GM23248 (cell line): ENCODE measurements around the gene MYBPH. TPM values are rescaled to one million over a fixed set of nuclear protein-coding genes. Genes with fewer than 3 reads are reported as not detected.

Experiments used
- DNase-seq: peaks from one replicate; pipeline ENCODE4 v3.0.0-alpha.2; 2015
- H2AFZ ChIP-seq: fragments of 200-600 bp; sonication (generic); 2 replicates; pipeline ENCODE4 v1.6.1; 2016; ENCODE audit warnings: antibody characterized with exemption
- H3F3A ChIP-seq: fragments of 200-600 bp; sonication (generic); 2 replicates; pipeline ENCODE4 v1.6.1; 2016; ENCODE audit warnings: mild to moderate bottlenecking, antibody characterized with exemption, mixed run types; ENCODE audit not compliant: insufficient read depth
- H3K27ac ChIP-seq: fragments of 200-600 bp; sonication (generic); 2 replicates; pipeline ENCODE4 v1.5.1; 2016; ENCODE audit warnings: mild to moderate bottlenecking
- H3K27me3 ChIP-seq: fragments of 200-600 bp; sonication (generic); replicated peaks from 2 replicates; pipeline ENCODE4 v1.6.1; 2016; ENCODE audit warnings: mild to moderate bottlenecking; ENCODE audit not compliant: insufficient read depth
- H3K36me3 ChIP-seq: fragments of 200-600 bp; sonication (generic); 2 replicates; pipeline ENCODE4 v1.6.1; 2016; ENCODE audit warnings: low read depth, mild to moderate bottlenecking
- H3K4me1 ChIP-seq: fragments of 200-600 bp; sonication (generic); 2 replicates; pipeline ENCODE4 v1.6.1; 2016; ENCODE audit warnings: mild to moderate bottlenecking; ENCODE audit not compliant: insufficient read depth
- H3K4me2 ChIP-seq: fragments of 200-600 bp; sonication (generic); one replicate; pipeline ENCODE4 v1.6.1; 2016; ENCODE audit warnings: mild to moderate bottlenecking; ENCODE audit not compliant: unreplicated experiment
- H3K4me3 ChIP-seq: fragments of 200-600 bp; sonication (generic); 2 replicates; pipeline ENCODE4 v1.5.1; 2016; ENCODE audit warnings: mild to moderate bottlenecking
- H3K79me2 ChIP-seq: fragments of 200-600 bp; sonication (generic); 2 replicates; pipeline ENCODE4 v1.6.1; 2016; ENCODE audit warnings: mild to moderate bottlenecking; ENCODE audit not compliant: insufficient read depth
- H3K9ac ChIP-seq: fragments of 200-600 bp; sonication (generic); 2 replicates; pipeline ENCODE4 v1.6.1; 2016; ENCODE audit warnings: mild to moderate bottlenecking
- H3K9me2 ChIP-seq: fragments of 200-600 bp; sonication (generic); 2 replicates; pipeline ENCODE4 v1.6.1; 2016; ENCODE audit warnings: mixed run types, mild to moderate bottlenecking, moderate library complexity; ENCODE audit not compliant: insufficient read depth
- H3K9me3 ChIP-seq: fragments of 200-600 bp; sonication (generic); one replicate; pipeline ENCODE4 v1.6.1; 2017; ENCODE audit warnings: low read depth
- H4K20me1 ChIP-seq: fragments of 200-600 bp; sonication (generic); 2 replicates; pipeline ENCODE4 v1.6.0; 2016; ENCODE audit not compliant: insufficient read depth
- EZH2 ChIP-seq: fragments of 200-600 bp; sonication (generic); IDR thresholded peaks from 2 replicates; pipeline ENCODE4 v1.6.1; 2018; ENCODE audit warnings: antibody characterized with exemption, mild to moderate bottlenecking; ENCODE audit not compliant: insufficient read depth, poor library complexity, severe bottlenecking
- EZH2phosphoT487 ChIP-seq: fragments of 200-600 bp; sonication (generic); IDR thresholded peaks from 2 replicates; pipeline ENCODE4 v1.6.1; 2018; ENCODE audit warnings: antibody characterized with exemption, moderate library complexity, mild to moderate bottlenecking, low read depth; ENCODE audit not compliant: insufficient read depth
- WGBS, 2 experiments: methylation state at CpG; one replicate each; pipeline ENCODE4 v1.1.6; 2015 to 2017; ENCODE audit warnings: low lambda C conversion rate in 2 of 2, low coverage in 1 of 2; ENCODE audit errors: missing lambda C conversion rate in 2 of 2; 5-methylcytosine and 5-hydroxymethylcytosine counted together
- in situ Hi-C: fragments of 300-500 bp; cut with MboI; formaldehyde crosslinking; loops from 2 replicates; pipeline ENCODE4 v1.15.0; 2020
- polyA plus RNA-seq: library from polyadenylated mRNA; unstranded; fragments of >200 nt; fragmentation: Nextera tagmentation; extraction: Ambion mirVana; gene quantifications from 2 replicates; pipeline ENCODE4 v1.2.1, GENCODE V29; 2016
- total RNA-seq: library from RNA; depleted of rRNA; stranded (reverse); fragments of >200 nt; shearing (Covaris generic); gene quantifications from 2 replicates; pipeline ENCODE4 v1.2.3, GENCODE V29; 2014

The MYBPH gene
- total and polyA plus RNA-seq, 2 experiments from 2014 or later = 0.11 to 0.34 TPM

DNA sequence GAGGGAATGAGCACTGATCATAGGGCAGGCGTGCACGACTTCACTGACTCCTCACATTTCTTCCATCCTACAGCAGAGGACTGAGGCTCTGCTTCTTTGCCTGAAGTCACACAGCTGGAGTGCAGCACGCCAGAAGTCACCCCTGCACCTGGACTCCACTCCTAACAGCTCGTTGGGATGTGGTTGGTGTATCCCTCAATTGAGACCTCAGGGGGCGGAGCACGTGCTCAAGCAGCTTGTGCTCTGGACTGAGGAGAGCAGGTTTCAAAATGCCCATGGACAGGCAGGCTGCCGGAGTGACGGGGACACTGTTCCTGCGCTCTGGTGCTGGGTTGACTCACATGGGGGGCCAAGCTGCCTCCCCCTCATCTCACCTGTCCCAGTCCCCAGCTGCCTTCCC, 39.9 kb upstream of the MYBPH start:
- no peaks in the 10 kb centered on the region for H3K9me3 ChIP-seq
- no peak overlapping the region for H3K9ac ChIP-seq
- no peak overlapping the region for H3K4me2 ChIP-seq
- 51 to 62% methylated on average over 9 of the region's 9 CpGs for WGBS, 2 experiments
- H4K20me1 ChIP-seq = no peaks in the 10 kb centered on the region
- no peak overlapping the region for H3K27ac ChIP-seq
- no peaks in the 10 kb centered on the region for H3F3A ChIP-seq
- no peak for DNase-seq
- in situ Hi-C loops = loop anchor here (10.0 kb wide), 1 partner anchor 101 kb away; no protein-coding TSS in a partner anchor
- no peak overlapping the region for H3K4me3 ChIP-seq
- no peaks in the 10 kb centered on the region for H3K79me2 ChIP-seq
- no peaks in the 10 kb centered on the region for H3K36me3 ChIP-seq
- H3K4me1 ChIP-seq = no peaks in the 10 kb centered on the region
- peaks cover 4% of the 10 kb centered on the region; the same call in 1 of the 2 replicates for H3K27me3 ChIP-seq
- H2AFZ ChIP-seq = no peak overlapping the region
- no peaks in the 10 kb centered on the region for H3K9me2 ChIP-seq
- TF ChIP-seq EZH2 (no peak), EZH2phosphoT487 (no peak)

DNA sequence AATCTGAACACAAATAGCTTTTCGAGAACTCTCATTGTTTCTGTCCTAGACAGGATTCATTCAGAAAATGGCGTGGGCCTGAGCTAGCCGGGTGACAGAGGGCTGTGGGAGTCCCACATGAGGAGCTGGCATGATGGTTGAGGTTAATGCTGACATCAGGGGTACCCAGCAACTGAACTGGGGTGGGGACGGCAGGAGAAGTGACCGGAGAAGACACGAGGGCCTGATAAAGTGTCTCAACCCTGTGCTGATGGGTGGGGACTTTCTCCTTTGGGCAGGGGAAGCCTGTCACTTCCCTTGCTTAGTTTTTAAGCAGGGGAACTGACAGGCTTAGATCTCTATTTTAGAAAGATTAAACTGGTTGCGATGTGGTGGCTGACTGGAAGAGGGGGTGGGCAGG, 39.2 kb upstream of the MYBPH start:
- Histone ChIP-seq H3K4me2 (no peak overlapping the region), H3K9me2 (no peaks in the 10 kb centered on the region), H3K36me3 (no peaks in the 10 kb centered on the region), H4K20me1 (no peaks in the 10 kb centered on the region), H3K27me3 (peaks cover 4% of the 10 kb centered on the region; the same call in 1 of the 2 replicates), H3K79me2 (no peaks in the 10 kb centered on the region), H3F3A (no peaks in the 10 kb centered on the region), H3K9me3 (no peaks in the 10 kb centered on the region), H3K27ac (no peak overlapping the region), H3K4me3 (no peak overlapping the region), H3K4me1 (no peaks in the 10 kb centered on the region), H2AFZ (no peak overlapping the region), H3K9ac (no peak overlapping the region)
- no peak for DNase-seq
- in situ Hi-C loops = loop anchor here (10.0 kb wide), 1 partner anchor 100 kb away; no protein-coding TSS in a partner anchor
- WGBS, 2 experiments = 75 to 83% methylated on average over 7 of the region's 7 CpGs
- no peak for TF ChIP-seq EZH2phosphoT487

- in situ Hi-C loops = loop anchor here (10.0 kb wide), 1 partner anchor 98 kb away; no protein-coding TSS in a partner anchor
- H3K9me3 ChIP-seq = no peaks in the 10 kb centered on the region
Measured at GRCh38 chr1:203213126-203213525, 37.5 kb upstream of the MYBPH start.

GRCh38 chr1:203211812-203212211, 36.2 kb upstream of the MYBPH start:
- Histone ChIP-seq H3K27me3 (no peaks in the 10 kb centered on the region), H2AFZ (no peak overlapping the region), H3K9me2 (no peaks in the 10 kb centered on the region), H3K9me3 (no peaks in the 10 kb centered on the region), H3K36me3 (no peaks in the 10 kb centered on the region), H3F3A (no peaks in the 10 kb centered on the region), H3K9ac (no peak overlapping the region), H3K4me1 (no peaks in the 10 kb centered on the region), H3K79me2 (no peaks in the 10 kb centered on the region), H3K4me3 (no peak overlapping the region), H3K27ac (no peak overlapping the region), H3K4me2 (no peak overlapping the region), H4K20me1 (no peaks in the 10 kb centered on the region)
- no peak for DNase-seq
- WGBS, 2 experiments = 83 to 91% methylated on average over 3 of the region's 3 CpGs
- TF ChIP-seq EZH2phosphoT487 = no peak
- in situ Hi-C loops = loop anchor here (10.0 kb wide), 1 partner anchor 97 kb away; no protein-coding TSS in a partner anchor

More at GRCh38 chr1:203213126-203213525, 37.5 kb upstream of the MYBPH start:
- TF ChIP-seq EZH2 = no peak
- TF ChIP-seq EZH2phosphoT487 = no peak
- Histone ChIP-seq H3K79me2 (no peaks in the 10 kb centered on the region), H3K36me3 (no peaks in the 10 kb centered on the region), H3K9ac (no peak overlapping the region), H3K27me3 (no peaks in the 10 kb centered on the region), H3K27ac (no peak overlapping the region), H3K4me2 (no peak overlapping the region), H3K9me2 (no peaks in the 10 kb centered on the region), H2AFZ (no peak overlapping the region), H4K20me1 (no peaks in the 10 kb centered on the region), H3K4me3 (no peak overlapping the region), H3K4me1 (no peaks in the 10 kb centered on the region), H3F3A (no peaks in the 10 kb centered on the region)
- 72 to 80% methylated on average over 6 of the region's 6 CpGs for WGBS, 2 experiments
- no peak for DNase-seq

- Histone ChIP-seq H3K27ac (no peak overlapping the region), H4K20me1 (no peaks in the 10 kb centered on the region), H3K27me3 (no peaks in the 10 kb centered on the region), H3K9me3 (no peaks in the 10 kb centered on the region), H3F3A (no peaks in the 10 kb centered on the region), H3K4me3 (no peak overlapping the region), H3K4me1 (no peaks in the 10 kb centered on the region), H3K79me2 (no peaks in the 10 kb centered on the region), H2AFZ (no peak overlapping the region), H3K9me2 (no peaks in the 10 kb centered on the region), H3K9ac (no peak overlapping the region), H3K4me2 (no peak overlapping the region), H3K36me3 (no peaks in the 10 kb centered on the region)
- TF ChIP-seq EZH2 = no peak
- TF ChIP-seq EZH2phosphoT487 = no peak
- no peak for DNase-seq
- in situ Hi-C loops = loop anchor here (10.0 kb wide), 1 partner anchor 96 kb away; no protein-coding TSS in a partner anchor
Measured at GRCh38 chr1:203210988-203211387, 35.4 kb upstream of the MYBPH start.
